K562 (cell line): ENCODE data around the gene GMPR. TPM values are rescaled to one million over a fixed set of nuclear protein-coding genes. Genes with fewer than 3 reads are reported as not detected.

Experiments
- DACH1 ChIP-seq: fragments of 450-650 bp; IDR thresholded peaks from 2 replicates; pipeline ENCODE4 v1.6.1; 2018; ENCODE audit not compliant: partially characterized antibody
- FOSL1 ChIP-seq: fragments of 200-800 bp; sonication (Bioruptor generic); conservative IDR thresholded peaks from 2 replicates; pipeline ENCODE4 v1.6.1; 2016; ENCODE audit warnings: missing genetic modification characterization, missing compliant biosample characterization
- GTF2A2 ChIP-seq: IDR thresholded peaks from 2 replicates; pipeline ENCODE4 v1.6.1; 2016; ENCODE audit warnings: mild to moderate bottlenecking, missing genetic modification characterization, missing compliant biosample characterization
- NFE2L1 ChIP-seq: fragments of 450-650 bp; IDR thresholded peaks from 2 replicates; pipeline ENCODE4 v1.6.1; 2016; ENCODE audit warnings: missing genetic modification characterization, low read depth, mild to moderate bottlenecking, missing compliant biosample characterization, moderate library complexity, borderline replicate concordance
- SPI1 ChIP-seq: IDR thresholded peaks from 2 replicates; pipeline ENCODE4 v1.6.1; 2011; ENCODE audit warnings: low read depth, low read length, control low read depth, borderline replicate concordance
- TAL1 ChIP-seq: fragments of 450-650 bp; IDR thresholded peaks from 2 replicates; pipeline ENCODE4 v1.6.1; 2016; ENCODE audit warnings: mild to moderate bottlenecking
- ZBTB43 ChIP-seq: sonication (generic); formaldehyde crosslinking; IDR thresholded peaks from 2 replicates; pipeline ENCODE4 v1.8.0; 2023; ENCODE audit warnings: mild to moderate bottlenecking, missing genetic modification reagents
- ZNF583 ChIP-seq: fragments of 250-450 bp; sonication (Bioruptor Pico); IDR thresholded peaks from 2 replicates; pipeline ENCODE4 v1.4.0; 2020
- ZNF589 ChIP-seq: fragments of 200-800 bp; sonication (Bioruptor generic); IDR thresholded peaks from 2 replicates; pipeline ENCODE4 v1.6.1; 2016; ENCODE audit warnings: low read depth, missing genetic modification characterization, missing compliant biosample characterization
- polyA plus RNA-seq, 8 experiments: library from polyadenylated mRNA; depleted of rRNA in 4 of 8; stranded (reverse) in 5 of 8; unstranded in 3 of 8; fragments of >200 nt; fragmentation: Nextera tagmentation in 2 of 8; fragmentation: Illumina TruSeq in 1 of 8; extraction: Ambion mirVana in 2 of 8; extraction: Trizol in 1 of 8; gene quantifications; 2 replicates each; pipeline versions ENCODE4 v1.2.1 to v1.2.3, GENCODE V29; 2011 to 2014; ENCODE audit warnings: inconsistent platforms in 1 of 8, missing spikeins in 1 of 8
- total RNA-seq, 7 experiments: library from RNA; depleted of rRNA in 6 of 7; stranded (reverse); fragments of >200 nt in 6 of 7; fragmentation: Illumina TruSeq in 2 of 7; extraction: Trizol in 2 of 7; gene quantifications; 2 replicates each; pipeline versions ENCODE4 v1.2.1 to v1.2.3, GENCODE V29; 2011 to 2021; ENCODE audit warnings: low replicate concordance in 1 of 7
- TF ChIP-seq, protein P1 (sequence below): fragments of 450-650 bp; IDR thresholded peaks from 2 replicates; pipeline ENCODE4 v1.6.1; 2016; ENCODE audit warnings: mild to moderate bottlenecking, moderate library complexity
- TF ChIP-seq, protein P2 (sequence below): IDR thresholded peaks from 2 replicates; pipeline ENCODE4 v1.6.1; 2011; ENCODE audit warnings: borderline replicate concordance, low read depth, mild to moderate bottlenecking, moderate library complexity, low read length; ENCODE audit not compliant: insufficient read depth, poor library complexity, severe bottlenecking

The GMPR gene
- total and polyA plus RNA-seq, 9 of the 15 experiments (the other 6 are each of a cell fraction or from before 2014, with no cell fraction given): 34.6 to 83.7 (median 49.8) TPM

- TF ChIP-seq, protein P1, sequence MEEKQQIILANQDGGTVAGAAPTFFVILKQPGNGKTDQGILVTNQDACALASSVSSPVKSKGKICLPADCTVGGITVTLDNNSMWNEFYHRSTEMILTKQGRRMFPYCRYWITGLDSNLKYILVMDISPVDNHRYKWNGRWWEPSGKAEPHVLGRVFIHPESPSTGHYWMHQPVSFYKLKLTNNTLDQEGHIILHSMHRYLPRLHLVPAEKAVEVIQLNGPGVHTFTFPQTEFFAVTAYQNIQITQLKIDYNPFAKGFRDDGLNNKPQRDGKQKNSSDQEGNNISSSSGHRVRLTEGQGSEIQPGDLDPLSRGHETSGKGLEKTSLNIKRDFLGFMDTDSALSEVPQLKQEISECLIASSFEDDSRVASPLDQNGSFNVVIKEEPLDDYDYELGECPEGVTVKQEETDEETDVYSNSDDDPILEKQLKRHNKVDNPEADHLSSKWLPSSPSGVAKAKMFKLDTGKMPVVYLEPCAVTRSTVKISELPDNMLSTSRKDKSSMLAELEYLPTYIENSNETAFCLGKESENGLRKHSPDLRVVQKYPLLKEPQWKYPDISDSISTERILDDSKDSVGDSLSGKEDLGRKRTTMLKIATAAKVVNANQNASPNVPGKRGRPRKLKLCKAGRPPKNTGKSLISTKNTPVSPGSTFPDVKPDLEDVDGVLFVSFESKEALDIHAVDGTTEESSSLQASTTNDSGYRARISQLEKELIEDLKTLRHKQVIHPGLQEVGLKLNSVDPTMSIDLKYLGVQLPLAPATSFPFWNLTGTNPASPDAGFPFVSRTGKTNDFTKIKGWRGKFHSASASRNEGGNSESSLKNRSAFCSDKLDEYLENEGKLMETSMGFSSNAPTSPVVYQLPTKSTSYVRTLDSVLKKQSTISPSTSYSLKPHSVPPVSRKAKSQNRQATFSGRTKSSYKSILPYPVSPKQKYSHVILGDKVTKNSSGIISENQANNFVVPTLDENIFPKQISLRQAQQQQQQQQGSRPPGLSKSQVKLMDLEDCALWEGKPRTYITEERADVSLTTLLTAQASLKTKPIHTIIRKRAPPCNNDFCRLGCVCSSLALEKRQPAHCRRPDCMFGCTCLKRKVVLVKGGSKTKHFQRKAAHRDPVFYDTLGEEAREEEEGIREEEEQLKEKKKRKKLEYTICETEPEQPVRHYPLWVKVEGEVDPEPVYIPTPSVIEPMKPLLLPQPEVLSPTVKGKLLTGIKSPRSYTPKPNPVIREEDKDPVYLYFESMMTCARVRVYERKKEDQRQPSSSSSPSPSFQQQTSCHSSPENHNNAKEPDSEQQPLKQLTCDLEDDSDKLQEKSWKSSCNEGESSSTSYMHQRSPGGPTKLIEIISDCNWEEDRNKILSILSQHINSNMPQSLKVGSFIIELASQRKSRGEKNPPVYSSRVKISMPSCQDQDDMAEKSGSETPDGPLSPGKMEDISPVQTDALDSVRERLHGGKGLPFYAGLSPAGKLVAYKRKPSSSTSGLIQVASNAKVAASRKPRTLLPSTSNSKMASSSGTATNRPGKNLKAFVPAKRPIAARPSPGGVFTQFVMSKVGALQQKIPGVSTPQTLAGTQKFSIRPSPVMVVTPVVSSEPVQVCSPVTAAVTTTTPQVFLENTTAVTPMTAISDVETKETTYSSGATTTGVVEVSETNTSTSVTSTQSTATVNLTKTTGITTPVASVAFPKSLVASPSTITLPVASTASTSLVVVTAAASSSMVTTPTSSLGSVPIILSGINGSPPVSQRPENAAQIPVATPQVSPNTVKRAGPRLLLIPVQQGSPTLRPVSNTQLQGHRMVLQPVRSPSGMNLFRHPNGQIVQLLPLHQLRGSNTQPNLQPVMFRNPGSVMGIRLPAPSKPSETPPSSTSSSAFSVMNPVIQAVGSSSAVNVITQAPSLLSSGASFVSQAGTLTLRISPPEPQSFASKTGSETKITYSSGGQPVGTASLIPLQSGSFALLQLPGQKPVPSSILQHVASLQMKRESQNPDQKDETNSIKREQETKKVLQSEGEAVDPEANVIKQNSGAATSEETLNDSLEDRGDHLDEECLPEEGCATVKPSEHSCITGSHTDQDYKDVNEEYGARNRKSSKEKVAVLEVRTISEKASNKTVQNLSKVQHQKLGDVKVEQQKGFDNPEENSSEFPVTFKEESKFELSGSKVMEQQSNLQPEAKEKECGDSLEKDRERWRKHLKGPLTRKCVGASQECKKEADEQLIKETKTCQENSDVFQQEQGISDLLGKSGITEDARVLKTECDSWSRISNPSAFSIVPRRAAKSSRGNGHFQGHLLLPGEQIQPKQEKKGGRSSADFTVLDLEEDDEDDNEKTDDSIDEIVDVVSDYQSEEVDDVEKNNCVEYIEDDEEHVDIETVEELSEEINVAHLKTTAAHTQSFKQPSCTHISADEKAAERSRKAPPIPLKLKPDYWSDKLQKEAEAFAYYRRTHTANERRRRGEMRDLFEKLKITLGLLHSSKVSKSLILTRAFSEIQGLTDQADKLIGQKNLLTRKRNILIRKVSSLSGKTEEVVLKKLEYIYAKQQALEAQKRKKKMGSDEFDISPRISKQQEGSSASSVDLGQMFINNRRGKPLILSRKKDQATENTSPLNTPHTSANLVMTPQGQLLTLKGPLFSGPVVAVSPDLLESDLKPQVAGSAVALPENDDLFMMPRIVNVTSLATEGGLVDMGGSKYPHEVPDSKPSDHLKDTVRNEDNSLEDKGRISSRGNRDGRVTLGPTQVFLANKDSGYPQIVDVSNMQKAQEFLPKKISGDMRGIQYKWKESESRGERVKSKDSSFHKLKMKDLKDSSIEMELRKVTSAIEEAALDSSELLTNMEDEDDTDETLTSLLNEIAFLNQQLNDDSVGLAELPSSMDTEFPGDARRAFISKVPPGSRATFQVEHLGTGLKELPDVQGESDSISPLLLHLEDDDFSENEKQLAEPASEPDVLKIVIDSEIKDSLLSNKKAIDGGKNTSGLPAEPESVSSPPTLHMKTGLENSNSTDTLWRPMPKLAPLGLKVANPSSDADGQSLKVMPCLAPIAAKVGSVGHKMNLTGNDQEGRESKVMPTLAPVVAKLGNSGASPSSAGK: 0 out of 2 replicates have a peak, but pooled peaks have one; percentile 32
- TF ChIP-seq ZNF583 (CRISPR knock-in tag) (0 out of 2 replicates have a peak, but pooled peaks have one; percentile 7), ZNF589 (CRISPR knock-in tag) (no peak), TAL1 (0 out of 2 replicates have a peak, but pooled peaks have one; percentile 13), DACH1 (peak; percentile 37), ZBTB43 (no peak), FOSL1 (tag) (peak; percentile 72), SPI1 (peak; percentile 67; the same call in 1 of the 2 replicates), GTF2A2 (no peak), NFE2L1 (tag) (no peak)
- TF ChIP-seq, protein P2, sequence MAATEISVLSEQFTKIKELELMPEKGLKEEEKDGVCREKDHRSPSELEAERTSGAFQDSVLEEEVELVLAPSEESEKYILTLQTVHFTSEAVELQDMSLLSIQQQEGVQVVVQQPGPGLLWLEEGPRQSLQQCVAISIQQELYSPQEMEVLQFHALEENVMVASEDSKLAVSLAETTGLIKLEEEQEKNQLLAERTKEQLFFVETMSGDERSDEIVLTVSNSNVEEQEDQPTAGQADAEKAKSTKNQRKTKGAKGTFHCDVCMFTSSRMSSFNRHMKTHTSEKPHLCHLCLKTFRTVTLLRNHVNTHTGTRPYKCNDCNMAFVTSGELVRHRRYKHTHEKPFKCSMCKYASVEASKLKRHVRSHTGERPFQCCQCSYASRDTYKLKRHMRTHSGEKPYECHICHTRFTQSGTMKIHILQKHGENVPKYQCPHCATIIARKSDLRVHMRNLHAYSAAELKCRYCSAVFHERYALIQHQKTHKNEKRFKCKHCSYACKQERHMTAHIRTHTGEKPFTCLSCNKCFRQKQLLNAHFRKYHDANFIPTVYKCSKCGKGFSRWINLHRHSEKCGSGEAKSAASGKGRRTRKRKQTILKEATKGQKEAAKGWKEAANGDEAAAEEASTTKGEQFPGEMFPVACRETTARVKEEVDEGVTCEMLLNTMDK: no peak
Observed at GRCh38 chr6:16257999-16258708, 19.8 kb downstream of the GMPR start (continued).
